ENCODE results near the gene ENPP7.

GRCh38 chr17:79700592-79700991, 30.2 kb upstream of the ENPP7 start:
- TF ChIP-seq POLR2AphosphoS5 (IDR thresholded peaks at IDR 0.05; ENCODE audit: low read depth, low read length), result no peak
- TF ChIP-seq, protein P1, sequence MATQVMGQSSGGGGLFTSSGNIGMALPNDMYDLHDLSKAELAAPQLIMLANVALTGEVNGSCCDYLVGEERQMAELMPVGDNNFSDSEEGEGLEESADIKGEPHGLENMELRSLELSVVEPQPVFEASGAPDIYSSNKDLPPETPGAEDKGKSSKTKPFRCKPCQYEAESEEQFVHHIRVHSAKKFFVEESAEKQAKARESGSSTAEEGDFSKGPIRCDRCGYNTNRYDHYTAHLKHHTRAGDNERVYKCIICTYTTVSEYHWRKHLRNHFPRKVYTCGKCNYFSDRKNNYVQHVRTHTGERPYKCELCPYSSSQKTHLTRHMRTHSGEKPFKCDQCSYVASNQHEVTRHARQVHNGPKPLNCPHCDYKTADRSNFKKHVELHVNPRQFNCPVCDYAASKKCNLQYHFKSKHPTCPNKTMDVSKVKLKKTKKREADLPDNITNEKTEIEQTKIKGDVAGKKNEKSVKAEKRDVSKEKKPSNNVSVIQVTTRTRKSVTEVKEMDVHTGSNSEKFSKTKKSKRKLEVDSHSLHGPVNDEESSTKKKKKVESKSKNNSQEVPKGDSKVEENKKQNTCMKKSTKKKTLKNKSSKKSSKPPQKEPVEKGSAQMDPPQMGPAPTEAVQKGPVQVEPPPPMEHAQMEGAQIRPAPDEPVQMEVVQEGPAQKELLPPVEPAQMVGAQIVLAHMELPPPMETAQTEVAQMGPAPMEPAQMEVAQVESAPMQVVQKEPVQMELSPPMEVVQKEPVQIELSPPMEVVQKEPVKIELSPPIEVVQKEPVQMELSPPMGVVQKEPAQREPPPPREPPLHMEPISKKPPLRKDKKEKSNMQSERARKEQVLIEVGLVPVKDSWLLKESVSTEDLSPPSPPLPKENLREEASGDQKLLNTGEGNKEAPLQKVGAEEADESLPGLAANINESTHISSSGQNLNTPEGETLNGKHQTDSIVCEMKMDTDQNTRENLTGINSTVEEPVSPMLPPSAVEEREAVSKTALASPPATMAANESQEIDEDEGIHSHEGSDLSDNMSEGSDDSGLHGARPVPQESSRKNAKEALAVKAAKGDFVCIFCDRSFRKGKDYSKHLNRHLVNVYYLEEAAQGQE (IDR thresholded peaks at IDR 0.05; ENCODE audit: insufficient read depth in 1 of 2, low read depth in 2 of 2, low read length in 2 of 2), result no peak
